GM21528 (cell line): ENCODE measurements around the gene STK38.

ENCODE experiments used
- ATAC-seq: cut with Tn5 transposase; IDR thresholded peaks from one replicate; pipeline ENCODE4 v1.9.1; 2021; ENCODE audit warnings: mild to moderate bottlenecking, moderate library complexity; ENCODE audit not compliant: unreplicated experiment, low FRiP score

The STK38 gene

DNA sequence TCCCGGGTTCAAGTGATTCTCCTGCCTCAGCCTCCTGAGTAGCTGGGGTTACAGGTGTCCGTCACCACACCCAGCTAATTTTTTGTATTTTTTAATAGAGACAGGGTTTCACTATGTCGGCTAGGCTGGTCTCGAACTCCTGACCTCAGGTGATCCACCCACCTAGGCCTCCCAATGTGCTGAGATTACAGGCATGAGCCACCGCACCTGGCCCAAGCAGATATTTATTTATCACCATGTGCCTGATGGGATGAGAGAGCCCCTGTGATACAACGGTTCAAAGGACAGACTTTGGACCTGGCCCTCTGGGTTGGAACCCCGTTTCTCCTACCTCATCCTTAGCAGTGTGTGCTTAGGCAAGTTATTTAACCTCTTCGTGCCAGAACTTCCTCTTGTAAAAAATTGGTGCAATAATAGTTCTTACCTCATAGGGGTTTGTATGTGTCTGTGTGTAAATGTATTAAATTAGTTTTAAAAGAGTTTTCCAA lies 19.2 kb upstream of the STK38 start:
- ATAC-seq, result no peak

DNA sequence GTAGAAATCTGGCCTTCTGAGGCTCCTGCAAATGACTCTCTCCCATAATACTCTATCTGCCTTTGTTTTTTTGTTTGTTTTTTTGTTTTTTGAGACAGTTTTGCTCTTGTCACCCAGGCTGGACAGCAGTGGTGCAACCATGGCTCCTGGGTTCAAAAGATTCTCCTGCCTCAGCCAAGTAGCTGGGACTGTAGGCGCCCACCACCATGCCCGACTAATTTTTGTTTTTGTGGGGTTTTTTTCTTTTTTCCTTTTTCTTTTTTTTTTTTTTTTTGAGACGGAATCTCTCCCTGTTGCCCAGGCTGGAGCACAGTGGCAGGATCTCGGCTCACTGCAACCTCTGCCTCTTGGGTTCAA lies 16.6 kb upstream of the STK38 start:
- no peak for ATAC-seq

DNA sequence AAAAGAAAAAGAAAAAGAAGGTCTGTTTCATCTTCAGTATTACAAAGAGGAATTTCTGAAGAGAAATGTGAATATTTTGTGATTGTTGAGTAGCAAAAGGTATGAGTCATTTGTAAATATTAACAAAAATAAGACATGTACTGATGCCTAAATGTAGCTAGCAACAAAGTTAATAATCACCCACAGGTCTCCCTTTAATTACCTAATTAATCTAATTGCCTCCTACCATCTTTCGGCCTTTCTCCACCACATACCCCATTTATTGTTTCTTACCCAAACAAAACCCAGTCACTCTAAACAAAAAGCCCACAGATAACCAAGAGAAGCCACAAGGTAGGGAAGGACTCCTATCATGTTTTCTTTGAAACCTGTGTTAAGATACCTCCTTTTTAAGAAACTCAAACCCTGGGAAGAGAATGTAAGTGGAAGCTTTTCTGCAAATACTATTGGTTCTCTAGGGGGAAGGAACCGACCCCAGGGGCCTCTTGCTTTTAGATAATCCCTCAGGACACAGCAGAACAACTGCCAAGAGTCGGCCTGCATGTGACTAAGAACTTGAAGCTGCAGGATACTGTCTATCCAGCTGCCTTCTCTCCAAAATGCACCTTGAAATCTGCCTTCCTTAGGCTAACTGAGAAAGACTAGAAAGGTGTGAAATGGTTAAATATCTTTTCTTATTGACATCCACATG lies 16.1 kb upstream of the STK38 start:
- ATAC-seq, result no peak

DNA sequence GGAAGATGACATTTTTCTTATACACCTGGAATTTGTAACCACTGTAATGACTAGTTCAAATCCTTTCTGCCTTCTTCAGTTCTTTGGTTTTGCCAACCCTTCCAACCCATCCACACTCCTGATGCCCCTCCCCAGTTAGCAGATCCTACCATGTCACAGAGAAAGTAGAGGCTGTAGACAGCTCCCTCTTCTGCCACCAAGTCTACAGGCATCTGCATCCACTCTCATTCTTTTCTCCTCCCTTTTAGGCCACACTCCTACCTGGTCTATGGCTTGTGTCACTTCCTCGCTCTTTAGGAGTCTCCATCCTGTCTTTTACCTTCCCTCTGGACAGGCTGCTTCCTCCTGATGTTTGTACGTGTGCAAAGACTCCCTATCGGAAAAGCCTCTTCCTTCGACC lies 13.5 kb upstream of the STK38 start:
- no peak for ATAC-seq

DNA sequence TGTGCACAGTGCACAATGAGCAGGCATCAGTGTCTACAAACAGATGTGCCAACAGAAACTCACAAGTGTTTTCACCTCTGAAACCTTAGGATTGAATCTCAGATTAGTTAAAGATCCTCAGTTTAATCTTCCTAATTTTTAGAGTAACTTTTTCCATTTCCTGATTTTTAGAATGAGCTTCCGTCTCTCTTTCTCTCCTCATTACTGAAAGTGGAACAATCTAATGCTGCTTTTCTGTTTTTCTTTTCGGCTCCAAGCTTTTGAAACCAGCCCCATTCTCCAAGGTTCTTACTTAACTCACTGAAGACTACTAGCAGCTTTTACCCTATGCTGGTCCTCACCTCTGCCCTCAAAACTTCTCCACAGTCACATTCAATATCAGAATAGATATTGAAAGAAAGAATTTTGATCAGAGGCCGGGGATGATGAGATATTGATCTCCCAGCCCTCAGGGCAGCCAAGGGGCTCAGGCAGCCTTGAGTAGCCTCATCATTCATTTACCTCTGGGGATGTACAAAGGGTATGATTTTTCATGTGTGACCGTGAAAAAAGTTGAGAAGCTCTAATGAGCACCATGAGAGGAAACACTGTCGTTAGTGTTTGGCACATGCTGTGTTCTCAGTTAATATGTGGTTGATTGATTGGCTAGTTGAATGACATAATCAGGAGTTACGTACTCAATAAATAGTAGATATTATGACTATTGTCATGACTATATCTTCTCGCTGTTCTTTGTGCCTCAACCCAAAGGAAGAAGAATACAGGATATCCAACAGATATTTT lies 11.9 kb upstream of the STK38 start:
- no peak for ATAC-seq

DNA sequence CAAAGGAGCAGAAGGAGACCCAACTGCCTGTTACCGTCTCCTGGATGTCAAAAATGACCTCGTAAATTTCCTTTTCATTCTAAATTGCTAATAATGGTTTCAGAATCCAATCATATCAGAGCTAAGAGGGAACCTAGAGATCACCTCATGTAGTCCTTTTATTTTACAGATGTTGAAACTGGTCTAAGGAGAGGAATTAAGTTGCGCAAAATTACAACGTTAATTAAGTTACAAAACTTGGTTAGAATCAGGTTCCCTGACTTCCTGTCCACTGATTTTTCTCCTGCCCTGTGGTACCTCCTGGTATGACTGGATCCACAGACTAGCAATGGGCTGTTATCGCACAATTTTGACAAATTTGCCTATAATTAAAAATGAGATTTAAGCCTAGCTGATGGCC lies 9.0 kb upstream of the STK38 start:
- ATAC-seq, result no peak

DNA sequence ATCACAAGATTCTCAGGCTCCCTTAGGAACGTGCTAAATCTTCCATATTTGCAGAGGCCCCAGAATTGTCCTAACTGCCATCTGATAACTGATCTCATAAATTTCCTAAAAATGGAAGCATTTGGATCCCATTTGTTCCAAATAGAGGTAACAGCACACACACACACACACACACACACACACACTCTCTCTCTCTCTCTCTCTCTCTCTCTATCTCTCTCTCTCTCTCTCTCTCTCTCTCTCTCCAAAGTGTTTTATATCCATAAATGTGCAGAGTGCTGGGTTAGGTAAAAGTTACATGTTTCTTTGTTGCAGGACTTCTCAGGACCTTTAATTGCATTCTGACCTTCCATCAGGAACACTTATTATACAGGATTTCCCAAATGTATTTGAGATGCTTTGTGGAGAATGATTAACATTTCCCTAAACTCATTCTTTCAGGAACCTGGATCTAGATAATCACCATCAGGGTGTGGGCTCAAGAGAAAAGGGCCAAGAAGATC lies 8.5 kb upstream of the STK38 start:
- ATAC-seq, result no peak

DNA sequence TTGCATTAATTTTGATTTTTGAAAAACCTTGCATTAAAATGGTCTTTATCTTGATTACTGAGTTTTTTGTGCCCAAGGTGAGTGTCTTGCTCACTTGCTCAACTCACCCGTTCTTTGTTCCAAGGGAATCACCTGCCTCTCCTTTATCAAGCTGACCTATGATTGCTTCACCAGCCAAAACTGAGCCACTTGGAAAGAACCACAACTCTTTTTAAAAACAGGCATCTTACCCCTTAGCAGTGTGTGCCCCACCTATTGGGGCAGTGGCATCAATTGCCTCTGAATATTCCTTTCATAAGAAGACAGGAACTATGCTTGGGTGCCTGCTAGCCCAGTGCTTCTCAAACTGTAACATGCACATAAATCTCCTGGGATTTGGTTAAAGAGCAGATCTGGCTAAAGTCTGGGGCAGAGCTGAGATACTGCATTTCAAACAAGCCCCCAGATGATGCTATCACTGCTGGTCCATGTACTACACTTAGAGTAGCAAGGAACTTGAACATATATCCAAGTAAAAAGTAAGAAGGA lies 3.3 kb upstream of the STK38 start:
- no peak for ATAC-seq

DNA sequence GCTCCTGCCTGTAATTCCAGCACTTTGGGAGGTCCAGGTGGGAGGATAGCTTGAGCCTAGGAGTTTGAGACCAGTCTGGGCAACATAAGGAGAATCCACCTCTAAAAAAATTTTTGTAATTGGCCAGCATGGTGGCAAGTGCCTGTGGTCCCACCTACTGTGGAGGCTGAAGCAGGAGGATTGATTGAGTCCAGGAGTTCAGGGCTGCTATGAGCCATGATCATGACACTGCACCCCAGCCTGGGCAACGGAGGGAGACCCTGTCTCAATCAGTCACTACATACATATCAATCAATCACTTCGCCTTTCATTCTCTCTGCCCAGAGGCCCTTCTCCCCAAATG lies 1.1 kb upstream of the STK38 start:
- no peak for ATAC-seq

DNA sequence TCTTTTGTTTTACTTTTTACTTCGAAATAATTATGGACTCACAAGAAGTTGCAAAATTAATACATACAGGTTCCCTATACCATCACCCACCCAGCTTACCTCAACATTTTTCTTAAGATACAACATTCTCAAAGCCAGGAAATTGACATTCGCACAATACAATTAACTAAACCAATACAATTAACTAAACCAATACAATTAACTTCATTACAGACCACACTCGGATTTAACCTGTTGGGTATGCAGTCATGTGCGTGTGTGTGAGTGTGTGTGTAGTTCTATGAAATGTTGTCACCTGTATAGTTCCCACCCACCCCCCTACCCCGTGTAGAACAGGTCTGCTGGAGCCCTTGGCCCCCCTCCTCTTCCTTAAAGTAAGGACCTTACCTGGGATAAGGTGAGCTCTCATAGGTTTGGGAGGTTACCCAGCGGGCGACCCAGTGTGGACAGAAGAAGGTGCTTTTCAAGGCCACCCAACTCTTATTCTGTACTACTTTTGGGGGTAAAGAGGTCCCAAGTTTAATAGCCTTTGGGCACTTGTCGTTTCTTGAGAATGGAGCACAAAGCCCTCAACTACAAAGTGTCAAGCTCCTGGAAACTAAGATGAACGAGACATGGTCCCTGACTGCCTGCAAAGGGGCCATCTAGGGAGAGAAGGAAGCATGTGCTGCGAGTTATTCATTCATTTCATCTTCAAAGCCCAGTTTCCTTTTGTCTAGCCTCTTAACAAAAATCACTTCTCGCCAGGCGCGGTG lies 544 bp upstream of the STK38 start:
- ATAC-seq, result no peak

DNA sequence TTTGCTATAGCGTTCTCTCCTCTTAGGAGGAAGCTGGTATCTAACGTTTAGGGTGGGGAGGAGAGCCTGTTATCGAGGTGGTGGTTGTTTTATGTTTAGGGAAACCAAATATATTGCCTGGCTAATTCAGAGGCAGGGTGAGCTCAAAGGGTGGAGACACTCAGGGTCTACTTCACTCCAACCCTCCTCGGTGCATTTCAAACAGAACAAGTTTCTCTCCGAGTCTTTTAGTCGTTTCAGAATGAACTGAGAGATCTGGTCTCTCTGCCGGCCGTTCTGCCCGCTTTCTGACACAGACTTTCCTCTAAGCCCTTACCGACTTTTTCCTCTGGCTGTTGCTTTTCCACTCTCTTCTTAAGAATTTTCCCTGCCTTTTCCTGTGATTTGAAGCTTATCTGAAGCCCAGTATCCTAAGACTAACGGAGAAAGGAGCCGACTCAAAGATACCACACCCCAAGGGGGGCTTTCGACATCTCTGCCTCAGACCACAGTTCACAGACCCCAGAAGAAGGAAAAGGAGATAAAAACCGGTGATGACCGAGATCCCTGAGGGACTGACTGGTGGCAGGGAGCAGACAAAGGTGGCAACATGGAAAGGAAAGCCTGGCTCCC lies 865 bp downstream of the STK38 start:
- ATAC-seq, result no peak

DNA sequence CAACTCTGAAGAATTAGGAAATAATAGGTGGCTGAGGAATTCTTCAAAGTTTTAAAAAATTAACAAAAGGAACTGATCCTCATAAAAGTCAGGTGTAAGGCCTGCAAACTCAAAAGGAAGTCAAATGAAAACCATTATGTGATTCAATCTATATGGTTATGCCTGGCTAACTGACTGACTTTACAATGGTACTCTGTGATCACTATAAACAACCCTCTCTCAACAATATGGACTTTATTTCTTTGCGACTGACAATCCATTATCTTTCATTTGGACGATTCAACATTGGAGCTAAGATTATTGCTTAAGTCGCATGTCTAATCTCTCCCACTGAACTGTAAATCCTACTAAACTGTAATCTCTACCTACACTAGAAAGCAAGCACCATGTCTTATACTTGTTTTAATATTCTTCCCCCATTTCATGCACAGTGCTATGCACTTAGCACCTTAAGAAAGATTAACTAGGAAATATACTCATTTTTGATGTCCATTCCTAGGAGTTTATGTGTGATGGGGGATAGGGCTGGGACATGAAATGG lies 1.4 kb downstream of the STK38 start:
- no peak for ATAC-seq

DNA sequence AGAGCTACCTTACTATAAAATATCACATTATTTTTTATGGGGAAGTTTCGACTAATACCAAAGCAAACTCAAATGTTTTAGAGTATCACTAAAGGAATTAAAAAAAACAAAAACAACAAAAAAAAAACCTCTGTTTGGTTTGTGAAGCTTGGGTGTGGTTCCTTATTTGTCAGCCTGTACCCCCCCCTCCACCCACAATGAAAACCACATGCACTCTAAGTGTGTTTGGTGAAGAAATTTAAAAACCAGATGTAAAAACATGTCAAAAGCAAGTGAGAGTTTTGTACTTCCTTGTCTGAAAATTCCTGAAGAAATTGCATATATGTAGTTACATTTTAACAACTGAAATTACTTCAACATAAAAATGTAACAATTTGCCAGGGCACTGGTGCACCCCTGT lies 3.1 kb downstream of the STK38 start:
- ATAC-seq, result no peak

DNA sequence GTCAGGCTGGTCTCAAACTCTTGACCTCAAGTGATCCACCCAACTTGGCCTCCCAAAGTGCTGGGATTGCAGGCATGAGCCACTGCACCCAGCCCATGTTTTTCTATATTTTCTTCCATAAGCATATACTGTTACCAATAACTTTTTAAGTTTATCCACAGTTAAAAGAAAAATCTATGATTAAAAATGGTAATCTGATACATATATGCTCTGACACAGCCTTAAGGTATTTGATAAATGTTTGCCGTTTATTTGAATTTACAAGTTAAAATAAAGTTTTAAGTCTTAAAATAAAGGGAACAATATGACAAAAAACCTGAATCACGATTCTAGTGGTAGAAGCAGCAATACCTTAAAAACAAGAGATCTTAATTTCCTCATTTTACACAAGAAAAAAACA lies 5.2 kb downstream of the STK38 start:
- no peak for ATAC-seq

DNA sequence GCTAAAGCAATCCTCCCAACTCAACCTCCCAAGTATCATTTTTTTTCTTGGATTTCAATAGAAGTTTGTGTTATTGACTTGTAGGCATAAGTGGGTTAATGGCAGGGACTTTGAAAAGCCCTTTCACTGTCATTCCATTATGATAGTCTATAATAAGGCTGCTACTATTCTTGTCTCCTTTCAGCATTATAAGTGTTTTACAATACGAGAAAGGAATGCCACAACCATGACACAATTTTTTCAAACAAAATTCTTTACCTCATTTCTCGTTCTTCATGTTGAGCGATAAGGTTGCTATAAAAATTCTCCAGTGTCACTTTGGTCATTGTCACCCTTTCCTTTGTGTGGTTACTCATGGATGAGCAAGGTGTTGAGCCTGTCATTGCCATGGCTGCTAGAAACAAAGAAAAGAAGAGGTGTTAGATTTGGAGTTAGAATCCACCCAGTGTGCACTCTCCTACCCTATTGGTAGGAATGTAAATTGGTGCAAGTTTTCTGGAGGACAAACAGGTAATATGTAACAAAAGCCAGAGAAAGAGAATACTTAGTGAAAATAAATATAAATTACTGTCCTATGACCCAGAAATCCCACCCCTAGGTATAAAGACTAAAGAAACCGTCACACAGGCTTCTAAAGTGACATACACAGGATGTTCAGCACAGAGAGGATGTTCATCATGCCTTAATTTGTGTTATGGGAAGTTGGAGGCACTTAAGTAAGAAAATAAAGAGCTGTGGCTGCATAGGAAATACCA lies 7.3 kb downstream of the STK38 start:
- no peak for ATAC-seq

DNA sequence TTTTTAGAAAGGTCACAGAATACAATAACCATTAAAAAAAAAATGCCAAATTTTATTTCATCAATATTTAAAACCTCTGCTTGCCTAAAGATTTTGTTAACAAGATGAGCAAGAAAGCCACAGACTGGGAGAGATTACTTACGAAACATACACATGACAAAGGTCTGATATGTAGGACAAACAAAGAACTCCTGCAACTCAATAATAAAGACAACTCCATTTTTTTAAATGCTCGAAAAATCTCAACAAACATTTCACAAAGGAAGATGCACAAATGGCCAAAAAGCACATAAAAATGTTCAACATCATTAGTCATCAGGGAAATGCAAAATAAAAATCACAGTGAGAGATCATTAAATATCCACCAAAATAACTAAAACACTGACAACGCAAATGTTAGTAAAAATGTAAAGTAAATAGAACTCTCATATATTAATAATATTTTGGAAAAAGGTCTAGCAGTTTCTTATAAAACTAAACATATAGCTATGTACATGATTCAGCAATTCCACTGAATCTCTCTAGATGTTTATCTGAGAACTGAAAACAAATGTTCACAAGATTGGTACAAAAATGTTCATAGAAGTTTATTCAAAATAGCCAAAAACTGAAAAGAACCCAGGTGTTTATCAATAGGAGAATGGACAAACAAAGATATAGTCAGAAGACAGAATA lies 10.3 kb downstream of the STK38 start:
- no peak for ATAC-seq

DNA sequence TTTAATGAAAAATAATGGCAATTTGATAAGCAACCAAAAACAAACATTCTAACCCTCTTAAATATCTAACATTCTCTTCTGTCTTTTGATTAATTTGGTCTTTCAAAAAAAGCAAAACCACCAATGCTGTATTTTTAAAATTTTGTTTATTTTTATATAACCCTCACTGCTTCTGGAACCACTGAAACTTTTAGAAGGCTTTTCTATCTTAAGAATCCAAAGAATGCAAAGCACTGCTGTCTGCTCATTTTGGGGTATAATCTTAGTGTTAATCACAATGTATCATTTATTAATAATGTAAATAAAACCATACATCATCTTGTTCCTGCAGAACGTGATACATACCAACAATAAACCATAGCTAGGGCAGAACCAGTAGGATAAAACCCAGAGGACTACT lies 14.0 kb downstream of the STK38 start:
- no peak for ATAC-seq

DNA sequence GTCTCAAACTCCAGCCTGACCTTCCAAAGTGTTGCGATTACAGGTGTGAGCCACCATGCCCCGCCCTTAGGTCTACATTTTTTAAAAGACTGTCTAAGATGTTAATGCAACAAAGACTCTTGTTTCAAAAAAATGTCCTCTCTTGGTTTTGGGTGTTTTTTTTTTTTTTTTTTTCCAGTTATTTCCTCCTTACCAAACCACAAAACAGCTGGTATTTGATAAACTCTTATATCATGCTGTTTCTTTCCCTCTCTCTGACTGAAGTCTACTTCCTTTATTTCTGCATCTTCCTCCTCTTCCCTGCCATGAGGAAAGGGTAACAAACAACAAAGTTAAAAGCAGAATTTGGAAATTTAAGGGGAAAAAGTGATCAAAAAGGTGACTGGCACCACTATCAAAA lies 21.2 kb downstream of the STK38 start:
- ATAC-seq, result no peak

DNA sequence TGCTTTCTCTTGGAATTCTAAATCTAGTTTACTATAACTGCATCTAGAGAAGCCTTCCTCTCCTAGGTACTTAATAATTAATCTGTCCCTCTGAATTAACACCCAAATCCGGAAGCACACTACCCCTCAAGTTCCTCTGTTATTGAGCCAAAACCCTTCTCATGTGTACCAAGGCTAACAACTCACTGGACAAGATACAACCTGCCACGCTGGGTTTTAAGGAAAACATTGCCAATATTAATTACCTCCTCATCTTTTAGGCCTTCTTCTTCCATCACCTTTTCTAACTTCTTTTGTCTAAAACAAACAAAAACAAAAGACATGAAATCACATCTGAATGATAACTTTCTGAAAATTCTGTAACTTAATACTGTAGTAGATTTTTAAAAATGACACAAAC lies 21.9 kb downstream of the STK38 start:
- ATAC-seq, result no peak
